Large intestine (tissue), 3 donors: Measurements from ENCODE around the gene CDH19. TPM values are rescaled to one million over a fixed set of nuclear protein-coding genes. Genes with fewer than 3 reads are reported as not detected.

ENCODE experiments used
- DNase-seq, 2 donors: peaks; one replicate each; pipeline versions ENCODE4 v3.0.0 to v3.0.0-alpha.2; 2013
- H3K27ac ChIP-seq: one replicate; pipeline ENCODE4 v1.5.1; 2013; ENCODE audit warnings: low read length
- H3K27me3 ChIP-seq: 2 replicates; pipeline ENCODE4 v1.6.1; 2013; ENCODE audit warnings: low read length; ENCODE audit not compliant: control insufficient read depth, insufficient read depth
- H3K36me3 ChIP-seq: 2 replicates; pipeline ENCODE4 v1.6.1; 2013; ENCODE audit warnings: low read length; ENCODE audit not compliant: control insufficient read depth, insufficient read depth
- H3K4me1 ChIP-seq: one replicate; pipeline ENCODE4 v1.6.1; 2013; ENCODE audit warnings: low read length; ENCODE audit not compliant: control insufficient read depth, insufficient read depth
- H3K4me3 ChIP-seq: one replicate; pipeline ENCODE4 v1.5.1; 2013; ENCODE audit warnings: low read length
- H3K9me3 ChIP-seq: one replicate; pipeline ENCODE4 v1.6.1; 2013; ENCODE audit warnings: mild to moderate bottlenecking, low read depth, low read length, moderate library complexity; ENCODE audit not compliant: control insufficient read depth
- WGBS: methylation state at CpG from one replicate; pipeline ENCODE4 v1.1.5; 2013; ENCODE audit warnings: low lambda C conversion rate; ENCODE audit not compliant: insufficient coverage; 5-methylcytosine and 5-hydroxymethylcytosine counted together
- polyA plus RNA-seq: library from polyadenylated mRNA; unstranded; fragments of 120-200 nt; gene quantifications from one replicate; pipeline ENCODE4 v1.2.1, GENCODE V29; 2013

The CDH19 gene
- polyA plus RNA-seq, 1 donor = 8.3 TPM

DNA sequence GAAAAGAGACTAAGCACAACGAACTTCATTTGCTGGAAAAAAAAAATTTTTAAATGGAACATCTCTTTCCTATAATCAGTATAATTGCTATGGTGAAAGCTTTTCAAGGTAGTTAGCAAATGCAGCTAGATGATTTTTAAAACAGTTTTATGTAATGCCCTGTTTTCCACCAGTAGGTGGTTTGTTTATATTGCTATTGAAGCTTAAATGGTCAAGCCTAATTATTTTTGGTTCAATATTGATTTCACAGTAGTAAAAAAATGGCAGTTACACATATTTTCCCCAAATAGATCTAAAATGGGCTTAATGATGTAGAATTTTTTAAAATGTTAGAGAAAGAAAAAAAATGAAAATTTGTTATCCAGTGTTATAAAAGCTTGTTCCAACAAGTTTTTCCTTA lies 70.2 kb downstream of the CDH19 start:
- Histone ChIP-seq H3K27ac (no peak overlapping the region), H3K27me3 (no peaks in the 10 kb centered on the region), H3K9me3 (no peaks in the 10 kb centered on the region), H3K4me1 (no peaks in the 10 kb centered on the region), H3K4me3 (no peak overlapping the region), H3K36me3 (no peaks in the 10 kb centered on the region)
- 100% methylated on average over 1 of the region's 1 CpG for WGBS
- DNase-seq = no peak

DNA sequence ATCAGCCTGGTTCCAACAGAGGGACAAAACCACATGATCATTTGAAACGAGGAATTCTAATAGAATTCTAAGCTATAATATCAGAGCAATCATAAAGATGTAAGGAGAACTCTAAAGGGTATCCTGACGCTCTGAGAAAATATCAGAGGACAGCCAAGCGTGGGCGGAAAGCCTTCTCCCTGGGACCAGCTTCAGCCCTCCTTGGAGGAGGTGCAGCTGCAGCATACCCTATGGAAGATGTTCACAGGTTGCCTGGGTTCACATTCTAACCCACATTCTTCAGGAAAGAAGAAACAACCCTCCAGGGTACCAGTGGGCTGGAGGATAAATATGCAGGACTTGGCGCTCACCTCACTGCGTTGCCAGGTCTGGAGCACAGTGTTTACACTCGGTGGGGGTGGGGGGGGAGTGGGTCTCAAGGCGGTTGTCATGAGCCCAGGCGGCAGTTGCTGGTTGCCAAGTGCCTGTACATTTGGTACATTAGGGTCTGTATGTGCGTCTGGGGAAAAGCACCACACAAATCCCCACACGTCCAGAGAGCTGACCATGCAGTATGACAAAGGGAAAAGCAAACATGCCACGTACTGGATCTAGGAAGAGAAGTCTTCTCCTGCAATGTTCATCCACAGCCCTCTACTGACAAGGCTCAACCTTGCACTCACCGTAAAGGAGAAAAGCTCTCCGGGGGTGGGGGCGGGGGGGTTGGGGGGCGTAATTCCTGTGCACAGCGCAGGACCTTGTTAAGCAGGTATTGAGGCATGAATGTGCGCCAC lies 80.5 kb downstream of the CDH19 start:
- no peak for DNase-seq

DNA sequence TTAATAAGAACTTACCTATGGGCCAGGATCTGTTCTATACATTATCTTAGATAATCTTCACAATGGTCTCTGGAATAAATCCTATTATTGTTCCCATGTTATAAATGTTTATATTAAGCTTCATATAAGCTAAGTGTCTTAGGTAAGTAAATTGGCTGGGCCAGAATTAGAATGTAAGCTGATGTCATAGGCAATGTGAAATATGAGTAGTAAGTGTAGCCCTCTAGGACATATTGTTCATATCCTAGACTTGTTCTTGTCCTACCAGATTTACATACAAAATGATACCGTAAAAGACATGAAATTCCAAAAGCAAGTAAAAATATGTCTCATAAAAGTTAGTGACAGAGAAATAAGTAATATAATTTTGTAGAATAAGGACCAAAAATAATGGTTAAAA lies 89.9 kb downstream of the CDH19 start:
- Histone ChIP-seq H3K27me3 (no peaks in the 10 kb centered on the region), H3K4me1 (no peaks in the 10 kb centered on the region), H3K36me3 (no peaks in the 10 kb centered on the region), H3K9me3 (no peaks in the 10 kb centered on the region), H3K4me3 (no peak overlapping the region), H3K27ac (no peak overlapping the region)
- DNase-seq = no peak
- WGBS = 100% methylated on average over 1 of the region's 1 CpG

More for the DNA sequence above, 80.5 kb downstream of the CDH19 start:
- H3K4me1 ChIP-seq = no peaks in the 10 kb centered on the region
- no peak overlapping the region for H3K27ac ChIP-seq
- no CpG with 5 or more reads among the region's 18 CpGs for WGBS
- H3K9me3 ChIP-seq = no peaks in the 10 kb centered on the region
- H3K36me3 ChIP-seq = no peaks in the 10 kb centered on the region
- no peak overlapping the region for H3K4me3 ChIP-seq
- no peaks in the 10 kb centered on the region for H3K27me3 ChIP-seq

DNA sequence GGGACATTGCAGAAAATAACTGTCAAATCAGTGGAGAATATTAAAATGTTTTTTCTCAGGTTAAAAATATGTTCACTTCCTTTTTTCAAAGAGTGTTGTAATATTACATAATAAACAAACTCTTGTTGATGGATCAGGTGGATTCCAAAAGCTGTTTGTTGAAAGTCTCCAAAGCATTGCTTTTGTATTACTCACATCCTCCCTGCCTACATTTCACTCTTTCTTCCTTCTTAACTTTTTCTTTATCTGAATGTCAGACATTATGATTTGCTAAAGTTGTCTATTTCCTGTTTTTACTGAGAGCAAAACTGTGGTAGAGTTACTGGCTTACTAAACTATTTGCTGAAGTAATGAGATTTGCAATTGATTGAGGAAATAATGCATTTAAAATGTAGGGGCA lies 92.1 kb downstream of the CDH19 start:
- DNase-seq = no peak
- no peak overlapping the region for H3K27ac ChIP-seq
- H3K4me1 ChIP-seq = no peaks in the 10 kb centered on the region
- H3K4me3 ChIP-seq = no peak overlapping the region
- H3K27me3 ChIP-seq = no peaks in the 10 kb centered on the region
- H3K36me3 ChIP-seq = no peaks in the 10 kb centered on the region
- no peaks in the 10 kb centered on the region for H3K9me3 ChIP-seq

DNA sequence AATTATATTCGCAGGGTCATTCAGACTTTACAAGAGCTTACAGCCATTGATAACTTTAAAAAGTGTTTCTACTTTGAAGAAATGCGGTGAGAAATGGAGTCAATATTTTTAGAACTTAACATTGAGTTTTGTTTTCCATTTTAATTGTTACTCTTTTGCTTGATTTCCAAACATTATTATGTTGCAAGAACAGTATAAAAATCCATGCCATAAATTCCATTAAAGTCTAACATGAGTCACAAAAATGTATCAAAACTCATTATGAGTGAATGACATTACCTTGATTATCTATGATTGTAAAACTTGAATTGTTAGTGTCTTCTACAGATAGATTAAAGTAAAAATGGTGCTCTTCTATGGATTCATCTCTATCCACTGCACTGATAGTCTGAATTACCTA lies 92.6 kb downstream of the CDH19 start:
- Histone ChIP-seq H3K27me3 (no peaks in the 10 kb centered on the region), H3K4me1 (no peaks in the 10 kb centered on the region), H3K9me3 (no peaks in the 10 kb centered on the region), H3K36me3 (no peaks in the 10 kb centered on the region), H3K4me3 (no peak overlapping the region), H3K27ac (no peak overlapping the region)
- DNase-seq = no peak
- 83% methylated on average over 1 of the region's 2 CpGs for WGBS

DNA sequence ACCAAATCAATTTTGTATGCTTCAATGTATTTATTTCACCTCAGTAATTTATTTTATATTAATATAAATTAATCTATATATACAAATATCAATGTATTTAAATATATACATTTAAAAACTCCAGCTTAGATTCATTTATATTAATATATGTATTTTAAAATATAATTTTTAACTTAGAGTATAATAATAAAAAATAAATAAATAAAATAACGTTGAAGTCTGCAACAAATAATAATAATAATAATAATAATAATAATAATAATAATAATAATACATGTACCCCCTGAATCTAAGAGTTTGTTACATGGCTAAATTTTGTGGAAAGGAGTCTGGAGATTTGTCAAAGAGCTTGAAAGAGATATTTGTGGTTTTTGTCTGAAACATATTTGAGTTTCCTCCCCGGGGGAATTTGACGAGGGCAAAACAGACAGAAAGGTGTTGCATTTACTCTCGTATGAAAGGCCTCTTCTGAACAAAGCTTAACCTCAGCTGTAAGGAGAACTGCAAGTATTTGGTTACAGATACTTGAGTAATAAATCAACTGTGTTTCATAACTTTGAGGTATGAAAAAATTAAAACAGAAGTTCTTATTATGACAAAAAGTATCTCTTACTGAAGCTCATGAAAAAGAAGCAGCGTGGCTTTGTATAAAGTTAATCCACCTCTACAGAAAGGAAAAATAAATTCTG lies 93.4 kb downstream of the CDH19 start:
- H3K27me3 ChIP-seq = no peaks in the 10 kb centered on the region
- H3K36me3 ChIP-seq = no peaks in the 10 kb centered on the region
- H3K4me3 ChIP-seq = no peak overlapping the region
- H3K9me3 ChIP-seq = no peaks in the 10 kb centered on the region
- no peak for DNase-seq
- 76% methylated on average over 4 of the region's 5 CpGs for WGBS
- H3K27ac ChIP-seq = no peak overlapping the region
- no peaks in the 10 kb centered on the region for H3K4me1 ChIP-seq

DNA sequence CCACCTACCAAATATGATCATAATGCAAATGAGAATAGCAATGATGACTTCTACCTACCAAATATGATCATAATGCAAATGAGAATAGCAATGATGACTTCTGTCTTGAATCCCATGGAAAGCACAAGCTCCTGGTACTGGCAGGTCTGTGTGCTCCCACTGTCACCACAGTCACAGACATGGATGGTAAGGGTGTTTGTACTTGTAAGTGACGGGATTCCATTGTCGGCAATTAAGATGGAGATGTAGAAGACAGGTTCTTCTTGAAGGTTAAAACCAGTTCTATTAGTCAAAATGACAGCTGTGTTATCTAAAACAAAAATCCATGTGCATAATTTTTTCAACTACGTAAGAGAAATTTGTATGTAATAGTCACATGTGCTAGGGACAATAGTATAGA lies 95.0 kb downstream of the CDH19 start:
- H3K27ac ChIP-seq = no peak overlapping the region
- no peaks in the 10 kb centered on the region for H3K36me3 ChIP-seq
- no peak for DNase-seq
- H3K9me3 ChIP-seq = no peaks in the 10 kb centered on the region
- no peaks in the 10 kb centered on the region for H3K27me3 ChIP-seq
- no peak overlapping the region for H3K4me3 ChIP-seq
- H3K4me1 ChIP-seq = no peaks in the 10 kb centered on the region
- 100% methylated on average over 1 of the region's 3 CpGs for WGBS

DNA sequence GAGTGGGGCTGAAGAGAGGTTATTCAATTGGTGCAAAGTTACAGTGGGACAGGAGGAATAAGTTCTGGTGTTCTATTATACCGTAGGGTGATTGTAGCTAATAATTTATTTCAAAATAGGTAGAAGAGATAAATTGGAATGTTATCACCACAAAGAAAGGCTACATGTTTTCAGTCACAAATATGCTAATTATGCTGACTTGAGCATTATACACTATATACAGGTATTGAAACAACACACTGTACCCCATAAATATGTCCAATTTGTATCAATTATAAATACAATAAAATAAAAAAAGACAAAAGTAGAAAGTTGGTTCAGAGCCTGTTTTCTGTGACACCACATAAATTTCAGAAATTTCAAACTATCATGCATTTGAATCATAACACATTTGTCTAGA lies 97.7 kb downstream of the CDH19 start:
- WGBS = no CpG with 5 or more reads among the region's 1 CpG
- H3K4me3 ChIP-seq = no peak overlapping the region
- no peak for DNase-seq
- H3K36me3 ChIP-seq = no peaks in the 10 kb centered on the region
- no peak overlapping the region for H3K27ac ChIP-seq
- H3K4me1 ChIP-seq = no peaks in the 10 kb centered on the region
- no peaks in the 10 kb centered on the region for H3K9me3 ChIP-seq
- H3K27me3 ChIP-seq = no peaks in the 10 kb centered on the region

DNA sequence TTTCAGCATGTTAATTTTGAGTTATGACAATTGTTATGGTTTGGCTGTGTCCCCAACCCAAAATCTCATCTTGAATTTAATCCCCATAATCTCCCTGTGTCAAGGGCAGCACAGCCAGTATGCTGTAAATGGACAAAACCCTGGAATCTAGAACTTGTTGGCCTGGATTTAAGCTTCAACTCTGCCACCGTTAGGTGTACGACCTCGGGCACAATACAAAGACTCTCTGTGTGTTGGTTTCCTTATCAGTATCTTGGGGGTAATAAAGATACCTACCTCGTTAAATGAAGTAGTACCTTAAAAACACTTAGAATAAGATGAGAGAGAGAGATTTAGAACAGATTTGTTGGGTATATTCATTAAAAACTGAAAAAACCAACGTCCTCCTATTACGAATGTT lies 106.5 kb downstream of the CDH19 start:
- peak in 1 of 2 donors; percentile 1 for DNase-seq
- Histone ChIP-seq H3K9me3 (no peaks in the 10 kb centered on the region), H3K27me3 (no peaks in the 10 kb centered on the region), H3K36me3 (no peaks in the 10 kb centered on the region), H3K27ac (no peak overlapping the region), H3K4me3 (no peak overlapping the region), H3K4me1 (no peaks in the 10 kb centered on the region)
- 29% methylated on average over 2 of the region's 6 CpGs for WGBS

DNA sequence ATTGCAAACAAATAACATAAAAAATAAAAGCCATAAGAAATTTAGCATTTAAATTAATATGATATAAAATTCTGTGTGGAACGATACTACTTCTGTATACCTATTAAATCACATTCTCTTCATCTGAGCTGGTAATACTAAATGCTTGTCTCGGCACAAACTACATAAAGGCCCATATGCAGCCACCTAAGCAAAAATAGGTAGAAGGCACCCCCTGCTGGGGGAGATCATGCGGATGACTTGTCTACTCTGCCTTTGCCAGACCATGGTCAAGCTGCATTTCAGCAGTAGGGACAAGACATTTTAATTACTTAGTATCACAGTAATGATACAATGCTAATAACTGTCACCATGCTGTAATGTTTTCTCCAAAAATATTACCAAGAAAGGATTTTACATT lies 108.0 kb downstream of the CDH19 start:
- Histone ChIP-seq H3K27ac (no peak overlapping the region), H3K36me3 (no peaks in the 10 kb centered on the region)
- 60% methylated on average over 1 of the region's 3 CpGs for WGBS

DNA sequence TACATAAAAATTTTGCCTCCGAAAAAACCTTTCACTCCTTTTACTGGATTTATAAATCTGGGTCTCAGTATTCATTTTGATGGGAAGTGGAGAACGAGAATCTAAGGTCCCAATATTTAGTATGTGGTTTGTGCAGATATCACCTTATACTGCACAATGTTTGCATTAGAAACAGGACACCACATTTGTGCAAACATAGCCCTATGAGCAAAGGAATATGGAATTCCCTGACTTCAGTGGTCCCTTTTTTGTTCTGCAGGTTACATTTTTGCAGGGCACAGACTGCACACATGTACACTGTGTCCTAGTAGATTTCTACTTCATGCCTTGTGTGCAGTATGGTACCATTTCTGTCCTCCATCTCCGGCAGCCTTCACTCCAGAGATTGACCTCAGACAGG lies 130.0 kb downstream of the CDH19 start:
- no peaks in the 10 kb centered on the region for H3K9me3 ChIP-seq
- no peaks in the 10 kb centered on the region for H3K27me3 ChIP-seq
- H3K4me3 ChIP-seq = no peak overlapping the region
- H3K36me3 ChIP-seq = no peaks in the 10 kb centered on the region
- no peak overlapping the region for H3K27ac ChIP-seq
- H3K4me1 ChIP-seq = no peaks in the 10 kb centered on the region
- 100% methylated on average over 1 of the region's 3 CpGs for WGBS
- no peak for DNase-seq

More for the DNA sequence above, 108.0 kb downstream of the CDH19 start:
- H3K4me3 ChIP-seq = no peak overlapping the region
- H3K27me3 ChIP-seq = no peaks in the 10 kb centered on the region
- DNase-seq = peak; percentile 6 to 11
- no peaks in the 10 kb centered on the region for H3K4me1 ChIP-seq
- no peaks in the 10 kb centered on the region for H3K9me3 ChIP-seq
